Medulla oblongata (tissue), 1 donor: ENCODE results near the gene MKRN1.
"Not testable (repeated sequence)": the region's sequence is repeated elsewhere in the genome, so short reads cannot be mapped to it uniquely, and the experiment has no call there.

Experiments
- DNase-seq: peaks from one replicate; pipeline ENCODE4 v3.0.0-alpha.2; 2015; ENCODE audit errors: extremely low spot score

The MKRN1 gene

DNA sequence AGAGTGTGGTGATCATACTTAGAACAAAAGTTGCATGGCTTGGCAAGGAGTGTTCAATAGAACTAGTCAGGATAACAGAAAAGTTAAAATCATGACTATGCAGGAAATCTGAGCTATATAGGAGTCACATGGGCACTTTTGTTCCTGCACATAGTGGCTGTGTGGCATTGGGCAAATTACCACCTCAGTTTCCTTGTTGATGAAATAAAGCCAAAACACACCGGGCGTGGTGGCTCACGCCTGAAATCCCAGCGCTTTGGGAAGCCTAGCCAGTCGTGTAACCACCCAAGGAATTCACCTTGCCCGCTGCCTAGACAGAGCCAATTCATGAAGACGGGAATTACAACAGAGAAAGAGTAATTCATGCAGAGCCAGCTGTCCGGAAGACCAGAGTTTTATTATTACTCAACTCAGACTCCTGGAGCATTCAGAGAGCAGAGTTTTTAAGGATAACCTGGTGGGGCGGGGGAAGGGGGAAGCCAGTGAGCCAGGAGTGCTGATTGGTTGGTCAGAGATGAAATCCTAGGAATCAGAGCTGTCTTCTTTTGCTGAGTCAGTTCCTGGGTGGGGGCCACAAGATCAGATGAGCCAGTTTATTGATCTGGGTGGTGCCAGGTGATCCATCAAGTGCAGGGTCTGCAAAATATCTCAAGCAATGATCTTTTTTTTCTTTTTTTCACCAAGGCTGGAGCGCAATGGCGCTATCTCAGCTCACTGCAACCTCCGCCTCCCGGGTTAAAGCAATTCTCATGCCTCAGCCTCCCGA lies 6.4 kb upstream of the MKRN1 start:
- no peak for DNase-seq

DNA sequence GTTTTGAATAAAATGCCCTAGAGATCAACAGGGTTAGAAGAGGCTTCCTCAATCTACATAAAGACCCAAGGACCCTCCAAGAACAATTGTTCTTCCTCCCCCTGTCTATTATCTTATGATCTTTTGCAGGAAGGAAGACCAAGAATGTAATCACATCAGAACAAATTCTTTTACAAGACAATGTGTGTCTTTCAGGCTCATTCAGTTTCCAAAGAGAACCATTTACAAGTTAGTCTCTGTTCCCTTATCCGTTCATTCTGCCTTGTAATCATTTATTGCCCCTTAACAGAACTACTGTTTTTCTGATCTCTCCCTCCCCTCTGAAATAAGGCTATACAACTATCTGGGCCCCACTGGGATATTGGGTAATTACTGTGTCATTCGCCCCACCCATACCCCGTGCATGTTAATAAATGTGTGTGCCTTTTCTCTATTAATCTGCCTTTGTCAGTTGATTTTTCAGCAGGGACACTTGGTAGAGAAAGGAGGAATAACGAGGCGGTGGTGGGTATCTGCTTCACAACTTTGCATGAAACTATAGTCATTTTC lies 5.7 kb upstream of the MKRN1 start:
- DNase-seq = no peak

DNA sequence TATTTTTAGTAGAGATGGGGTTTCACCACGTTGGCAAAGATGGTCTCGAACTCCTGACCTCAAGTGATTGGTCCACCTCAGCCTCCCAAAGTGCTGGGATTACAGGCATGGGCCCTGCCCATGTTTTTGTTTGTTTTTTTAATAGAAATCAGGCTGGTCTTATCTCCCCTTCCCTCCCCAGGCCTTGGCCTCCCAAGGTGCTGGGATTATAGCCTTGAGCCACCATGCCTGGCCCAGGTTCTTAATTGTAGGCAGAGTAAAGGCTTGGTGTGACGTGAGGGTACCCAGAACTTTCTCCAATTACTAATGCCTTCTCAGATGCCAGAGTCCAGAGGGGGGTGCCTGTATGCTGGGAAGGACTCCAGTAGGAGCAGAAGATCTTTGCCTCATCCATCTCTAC lies 5.2 kb upstream of the MKRN1 start:
- no peak for DNase-seq

DNA sequence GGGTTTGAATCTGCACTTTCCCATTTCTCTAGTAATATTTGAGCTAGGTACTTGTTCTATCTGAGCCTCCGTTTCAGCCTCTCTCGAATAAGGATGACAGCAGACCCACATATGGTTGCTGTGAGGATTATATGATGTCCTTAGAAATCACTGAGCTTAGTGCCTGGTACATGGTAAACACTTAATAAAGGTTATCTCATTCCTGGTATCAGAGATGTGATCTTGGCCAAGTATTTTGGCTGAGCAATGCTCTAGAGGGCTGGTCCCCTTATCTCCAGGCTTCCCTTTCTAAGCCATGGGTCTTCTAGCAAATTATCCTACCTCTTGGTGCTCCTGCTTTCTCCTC lies 407 bp upstream of the MKRN1 start:
- DNase-seq = no peak

DNA sequence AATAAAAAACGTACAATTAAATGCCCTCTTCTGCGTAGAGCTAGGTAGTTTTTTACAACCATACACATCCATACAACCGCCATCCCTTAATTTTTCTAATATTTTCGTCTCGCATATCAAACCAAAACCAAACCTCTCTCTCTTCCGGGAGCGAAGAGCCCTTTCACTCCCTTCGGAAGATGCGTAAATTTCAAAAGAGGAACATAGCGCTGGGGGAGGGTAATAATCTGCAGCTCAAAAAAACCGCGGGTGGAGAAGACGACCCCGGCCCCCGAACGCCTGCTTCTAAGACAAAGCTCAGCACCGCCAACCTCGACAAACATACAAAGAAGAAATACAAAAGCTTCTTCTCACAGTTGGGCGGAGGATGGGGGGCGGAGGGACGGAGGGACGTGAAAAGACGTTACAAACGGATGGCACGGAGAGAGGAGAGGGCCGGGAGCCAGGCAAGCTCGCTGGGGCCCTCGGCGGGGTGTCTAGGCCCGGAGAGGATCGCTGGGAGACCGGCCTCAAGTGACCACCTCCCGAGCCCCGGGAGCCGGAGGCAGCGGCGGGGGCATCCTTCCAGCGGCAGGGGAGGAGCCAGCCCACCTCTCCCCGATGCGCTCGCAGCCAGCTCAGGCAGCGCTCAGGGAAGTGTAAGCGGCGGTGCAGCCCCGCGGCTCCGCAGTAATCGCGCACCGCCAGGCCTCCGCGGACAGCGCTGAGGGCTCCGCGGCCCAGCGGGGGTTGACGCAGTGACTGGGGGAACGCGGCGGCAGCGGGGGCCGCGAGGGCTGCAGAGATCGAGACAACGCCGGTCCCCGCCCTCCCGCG lies 851 bp downstream of the MKRN1 start:
- DNase-seq = peak; percentile 50

DNA sequence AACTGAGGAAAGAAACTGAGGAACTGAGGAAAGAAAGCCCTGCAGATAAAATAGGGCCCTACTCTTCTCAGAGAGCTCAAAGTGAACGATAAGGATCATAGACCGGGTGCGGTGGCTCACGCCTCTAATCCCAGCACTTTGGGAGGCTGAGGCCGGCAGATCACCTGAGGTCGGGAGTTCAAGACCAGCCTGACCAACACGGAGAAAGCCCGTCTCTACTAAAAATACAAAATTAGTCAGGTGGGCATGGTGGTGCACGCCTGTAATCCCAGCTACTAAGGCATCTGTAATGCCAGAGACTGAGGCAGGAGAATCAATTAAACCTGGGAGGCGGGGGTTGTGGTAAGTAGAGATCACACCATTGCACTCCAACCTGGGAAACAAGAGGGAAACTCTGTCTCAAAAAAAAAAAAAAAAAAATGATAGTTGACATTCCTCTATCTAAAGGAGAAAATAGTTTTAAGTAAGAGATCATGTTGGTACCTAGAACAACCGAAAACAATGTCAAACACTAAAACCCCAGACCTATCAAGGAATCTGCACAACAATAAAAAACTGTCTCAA lies 2.5 kb downstream of the MKRN1 start:
- DNase-seq = no peak

DNA sequence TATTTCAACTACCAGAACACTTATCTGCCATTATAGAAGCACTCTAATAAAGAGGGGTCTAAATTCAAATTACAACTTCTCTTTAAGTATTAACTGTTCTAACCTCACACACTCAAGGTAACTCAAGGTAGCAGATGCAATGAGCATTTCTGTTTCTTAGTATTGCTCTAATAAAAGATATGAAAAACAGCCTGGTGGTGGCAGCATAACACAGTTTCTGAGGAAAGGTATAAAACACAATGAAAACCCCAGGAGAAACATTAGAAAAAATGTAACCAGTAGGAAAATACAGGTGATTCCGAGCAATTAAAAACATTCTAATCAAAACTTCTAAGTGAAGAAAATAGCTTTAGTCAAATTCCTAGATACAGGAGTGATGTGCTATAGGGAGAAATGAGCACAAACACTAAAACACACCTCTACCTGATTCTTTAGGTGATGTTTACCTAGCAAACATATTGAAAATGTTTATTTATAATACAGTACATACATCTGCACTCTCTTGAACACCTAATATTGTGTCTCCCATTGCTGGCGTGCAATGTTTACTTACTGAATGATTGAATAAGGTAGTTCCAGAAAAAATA lies 3.5 kb downstream of the MKRN1 start:
- DNase-seq = peak; percentile 60

DNA sequence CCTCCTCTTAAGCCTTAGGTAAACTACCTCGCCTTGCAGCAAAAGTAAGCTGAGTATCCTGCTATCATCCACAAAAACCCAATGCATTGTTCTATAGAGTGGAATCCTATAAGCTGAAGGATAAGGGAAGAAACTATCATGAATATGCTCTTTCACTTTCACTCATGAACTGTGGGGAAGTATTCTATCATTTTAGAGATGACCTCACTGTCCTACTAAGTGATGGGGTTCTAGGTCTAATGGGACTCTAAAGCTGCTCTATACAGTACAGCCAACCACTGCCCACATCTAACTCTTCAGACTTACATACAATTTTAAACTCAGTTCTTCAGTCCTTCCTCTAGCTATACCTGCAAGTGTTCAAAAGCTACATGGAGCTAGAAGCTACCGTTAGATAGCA lies 16.2 kb downstream of the MKRN1 start:
- no peak for DNase-seq

DNA sequence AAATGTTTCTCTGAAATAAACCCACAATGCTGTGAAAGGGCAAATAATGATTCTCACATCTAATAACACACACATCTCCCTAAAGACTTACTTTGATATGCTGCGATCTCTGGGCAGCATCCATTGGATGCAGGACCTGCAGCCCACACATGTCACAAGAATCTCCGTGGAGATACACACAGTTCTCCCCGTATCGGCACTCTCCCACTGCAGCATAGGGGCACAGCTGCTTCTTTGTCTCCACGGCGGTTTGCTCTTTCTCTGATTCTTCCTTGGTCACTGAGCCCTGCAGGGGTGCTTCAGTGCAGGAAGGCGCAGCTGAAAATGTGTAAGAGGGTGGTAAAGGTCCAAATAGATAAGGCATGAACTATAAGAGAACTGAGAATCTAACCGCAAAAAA lies 20.4 kb downstream of the MKRN1 start:
- no peak for DNase-seq

DNA sequence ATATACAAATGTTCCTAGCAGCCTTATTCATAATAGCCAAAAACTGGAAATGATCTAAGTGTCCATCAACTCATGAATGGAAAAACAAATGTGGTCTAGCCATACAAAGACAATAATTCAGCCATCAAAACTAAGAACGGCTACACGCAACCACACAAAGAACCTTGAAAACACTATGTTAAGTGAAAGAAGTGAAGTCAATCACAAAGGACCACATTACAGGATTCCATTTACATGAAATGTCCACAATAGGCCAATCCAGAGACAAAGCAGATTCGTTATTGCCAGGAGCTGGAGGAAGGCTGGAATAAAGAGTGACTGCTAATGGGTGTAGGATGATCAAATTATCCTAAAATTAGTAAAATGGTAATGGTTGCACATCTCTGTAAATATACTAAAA lies 21.1 kb downstream of the MKRN1 start:
- DNase-seq = no peak

DNA sequence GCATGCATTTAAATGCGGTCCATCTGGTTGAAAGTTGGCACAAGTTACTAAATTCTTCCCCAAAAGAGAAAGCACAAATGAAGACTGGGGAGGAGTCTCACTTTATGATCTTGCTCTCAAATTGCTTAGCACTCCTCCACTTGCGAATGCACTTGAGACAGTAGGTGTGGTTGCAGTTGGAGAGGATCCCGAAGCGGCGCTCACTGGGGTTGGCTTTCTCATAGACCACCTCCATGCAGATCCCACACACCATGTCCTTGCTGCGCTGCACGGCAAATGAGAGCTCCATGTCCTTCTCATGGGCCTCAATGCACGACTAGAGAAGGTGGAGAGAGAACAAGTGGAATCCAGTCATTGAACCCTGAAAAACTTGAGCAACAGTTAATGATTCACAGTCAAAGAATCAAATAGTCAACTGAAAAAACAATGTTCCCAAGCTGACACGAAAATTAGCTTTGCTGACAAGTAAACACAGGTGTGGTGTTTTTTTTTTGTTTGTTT lies 22.7 kb downstream of the MKRN1 start:
- DNase-seq = no peak

DNA sequence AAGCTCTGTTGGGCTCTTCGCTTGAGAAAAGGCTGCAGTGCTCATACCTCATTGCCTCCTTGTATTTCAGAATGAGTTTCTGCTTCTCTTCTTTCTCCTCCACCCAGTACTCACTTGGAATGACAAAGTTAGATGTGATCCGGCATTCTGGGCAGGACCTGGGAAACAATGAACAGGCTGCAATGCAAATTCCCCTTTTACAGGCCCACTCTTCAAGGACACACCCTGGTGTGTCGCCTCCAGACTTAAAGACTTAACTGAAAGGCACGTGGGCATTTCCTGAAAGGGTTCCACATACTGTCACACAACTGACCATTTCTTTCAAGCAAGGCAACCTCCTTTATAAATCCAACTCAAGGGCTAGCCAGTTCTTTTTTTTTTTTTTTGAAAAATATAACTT lies 23.6 kb downstream of the MKRN1 start:
- no peak for DNase-seq

DNA sequence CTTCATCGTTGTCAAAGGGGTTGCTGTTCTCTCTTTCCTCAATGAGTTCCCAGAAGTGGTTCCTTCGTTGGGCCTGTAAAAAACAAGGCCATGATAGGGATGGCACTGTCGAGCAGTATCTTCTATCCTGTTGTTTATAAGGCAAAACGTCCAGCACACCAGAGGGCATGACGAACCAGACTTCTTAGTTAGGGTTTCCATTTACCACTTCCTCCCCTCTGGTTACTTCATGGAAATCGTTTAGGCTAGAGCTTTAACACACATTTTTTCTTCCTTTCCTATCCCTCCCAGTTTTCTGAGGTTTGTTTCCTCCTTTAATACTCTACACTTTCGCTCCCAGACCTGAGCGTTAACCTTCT lies 24.7 kb downstream of the MKRN1 start:
- DNase-seq = no peak

DNA sequence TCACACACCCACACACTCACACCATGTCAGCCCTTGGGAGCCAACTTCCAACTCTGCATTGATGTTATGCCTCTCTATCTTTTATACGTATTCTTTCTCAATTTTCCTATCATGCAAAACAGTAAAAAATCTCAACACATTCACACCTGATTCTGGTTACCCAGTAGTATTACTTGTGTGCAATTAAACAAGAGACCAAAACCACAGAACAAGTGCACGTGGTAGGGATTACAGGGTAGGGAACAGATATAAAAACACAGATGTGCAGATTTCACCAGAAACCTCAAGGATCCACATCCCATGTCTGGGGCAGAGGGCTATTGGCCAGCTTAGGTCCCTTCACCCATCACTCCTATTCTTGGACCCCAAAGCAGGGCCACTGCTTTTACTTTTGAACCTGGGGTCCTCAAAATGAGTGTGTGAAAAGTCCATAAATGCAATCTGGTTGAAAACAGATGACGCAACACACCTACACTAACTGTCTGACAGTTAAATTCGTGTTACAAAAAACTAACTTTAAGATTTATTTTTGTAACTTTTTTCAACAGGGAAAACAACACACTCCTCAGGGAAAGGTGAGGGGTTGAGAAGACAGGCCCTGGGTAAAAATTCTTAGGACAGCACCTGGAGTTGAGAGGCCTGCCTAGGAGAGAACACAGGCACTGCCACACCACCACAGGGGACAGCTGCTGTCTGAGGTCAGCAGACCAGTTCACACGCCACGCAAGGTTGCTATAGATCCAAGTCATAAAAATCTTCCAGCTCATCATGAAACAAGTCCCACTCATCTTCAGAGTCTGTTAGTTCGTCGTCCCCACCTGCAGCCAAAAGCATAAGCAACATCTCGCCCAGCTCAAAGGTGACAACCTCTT lies 25.3 kb downstream of the MKRN1 start:
- DNase-seq = not testable (repeated sequence)

DNA sequence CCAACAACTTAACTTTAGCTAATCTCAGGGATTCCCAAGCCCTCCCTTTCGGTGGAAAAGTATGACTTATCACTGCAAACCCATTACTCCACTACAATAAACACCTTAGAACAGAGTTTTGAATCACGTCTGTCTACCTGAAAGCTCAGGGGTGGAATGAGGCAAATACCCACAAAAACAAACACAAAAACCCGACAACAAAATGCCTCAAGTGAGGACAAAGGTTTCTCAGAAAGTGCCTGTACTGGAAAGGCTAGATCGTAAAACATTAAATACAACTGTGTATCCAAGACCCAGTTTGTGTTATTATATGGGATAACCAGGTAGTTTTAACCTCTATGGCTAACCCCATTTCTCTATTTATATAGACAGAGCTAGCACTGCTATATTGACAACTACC lies 26.0 kb downstream of the MKRN1 start:
- no peak for DNase-seq

DNA sequence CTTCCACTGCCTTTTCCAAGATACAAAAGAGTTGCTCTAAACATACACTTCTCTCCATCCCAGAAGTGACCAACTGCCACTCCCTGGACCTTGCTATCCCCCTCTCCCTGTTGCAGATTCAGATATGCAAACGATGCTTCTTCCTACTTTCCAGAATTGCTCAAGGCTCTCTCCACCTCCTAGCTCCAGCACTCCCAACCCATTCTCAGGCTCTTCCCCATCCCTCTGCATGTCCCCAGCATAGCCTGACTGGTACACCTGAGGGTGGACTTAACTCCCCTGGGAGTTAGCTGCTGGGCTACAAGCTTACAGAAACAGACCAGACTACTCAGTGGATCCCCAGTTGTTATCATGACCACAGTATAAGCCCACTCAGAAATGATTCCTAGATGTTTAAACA lies 27.6 kb downstream of the MKRN1 start:
- no peak for DNase-seq

DNA sequence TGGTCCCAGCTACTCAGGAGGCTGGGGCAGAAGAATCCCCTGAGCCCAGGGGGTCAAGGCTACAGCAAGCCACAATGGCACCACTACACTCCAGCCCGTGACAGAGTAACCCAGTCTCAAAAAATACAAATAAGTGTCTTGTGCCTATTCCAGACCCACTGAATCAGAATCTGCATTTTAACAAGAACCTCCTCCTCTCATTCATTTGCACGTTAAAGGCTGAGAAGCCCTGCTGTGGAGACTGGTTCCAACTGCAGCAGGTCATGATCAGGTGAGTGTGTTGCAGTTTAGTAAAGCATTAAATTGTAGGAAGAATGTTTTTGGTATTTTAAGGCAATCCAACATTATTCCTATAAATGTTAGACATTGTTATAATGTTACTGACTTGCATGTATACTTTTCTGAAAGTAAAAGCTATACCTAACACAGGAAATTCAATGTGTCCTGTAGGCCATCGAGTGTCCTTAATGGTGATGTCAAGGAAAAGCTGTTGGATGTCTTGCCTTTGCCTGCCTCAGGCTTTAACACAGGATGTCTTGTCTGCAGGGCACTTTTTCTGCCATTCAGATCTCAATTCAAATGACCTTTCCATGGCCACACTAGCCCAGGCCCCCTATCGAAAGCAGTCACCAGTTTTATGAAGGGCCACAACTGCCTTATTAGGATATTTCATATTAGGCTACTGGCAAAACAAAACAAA lies 30.4 kb downstream of the MKRN1 start:
- no peak for DNase-seq

DNA sequence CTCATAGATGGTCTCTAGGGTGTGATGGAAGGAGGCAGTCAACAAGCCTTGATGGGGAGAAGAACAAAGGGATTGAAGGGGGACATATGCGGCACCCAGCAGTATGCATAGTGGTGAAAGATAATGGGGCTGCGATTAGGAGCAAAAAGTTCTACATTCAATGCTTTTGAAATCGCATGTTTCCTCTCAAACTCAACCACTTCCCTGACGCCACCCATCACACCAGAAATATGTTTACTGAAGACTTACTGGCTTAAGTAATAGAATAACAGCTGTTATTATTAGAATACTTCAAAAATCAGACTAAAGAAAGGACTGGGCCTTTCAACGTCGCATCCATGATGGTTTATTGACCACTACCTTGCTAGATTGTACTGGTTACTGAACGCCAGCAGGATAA lies 31.5 kb downstream of the MKRN1 start:
- DNase-seq = no peak

DNA sequence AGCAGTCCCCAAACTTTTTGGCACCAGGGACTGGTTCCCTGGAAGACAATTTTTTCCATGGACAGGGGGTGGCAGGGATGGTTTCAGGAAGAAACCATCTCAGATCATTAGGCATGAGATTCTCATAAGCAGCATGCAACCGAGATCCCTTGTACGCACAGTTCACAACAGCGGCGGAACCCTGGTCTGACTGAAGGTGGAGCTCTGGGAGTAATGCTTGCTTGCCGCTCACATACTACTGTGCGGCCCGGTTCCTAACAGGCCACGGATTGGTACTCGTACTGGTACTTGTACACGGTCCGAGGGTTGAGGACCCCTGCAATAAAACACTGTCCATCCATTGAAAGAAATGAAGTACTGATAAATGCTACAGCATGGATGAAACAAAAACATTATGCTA lies 32.8 kb downstream of the MKRN1 start:
- DNase-seq = no peak

DNA sequence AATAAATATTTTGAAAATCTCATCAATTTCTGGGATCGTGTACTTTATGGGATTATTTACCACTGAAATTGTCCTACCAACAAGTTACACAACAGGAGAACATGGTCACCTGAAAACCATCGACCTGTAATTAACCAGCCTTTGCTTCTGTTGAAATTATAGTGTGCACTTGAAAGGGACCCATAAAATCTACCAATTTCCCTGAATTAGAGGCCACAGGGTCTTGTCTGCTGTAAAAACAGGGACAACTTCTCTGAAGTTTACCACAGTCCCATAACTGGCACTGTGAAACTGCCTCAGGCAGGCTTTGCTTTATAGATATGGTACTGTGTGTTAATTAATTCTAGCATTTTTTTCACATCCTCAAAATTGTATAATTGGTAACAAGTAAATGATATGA lies 37.8 kb downstream of the MKRN1 start:
- no peak for DNase-seq

DNA sequence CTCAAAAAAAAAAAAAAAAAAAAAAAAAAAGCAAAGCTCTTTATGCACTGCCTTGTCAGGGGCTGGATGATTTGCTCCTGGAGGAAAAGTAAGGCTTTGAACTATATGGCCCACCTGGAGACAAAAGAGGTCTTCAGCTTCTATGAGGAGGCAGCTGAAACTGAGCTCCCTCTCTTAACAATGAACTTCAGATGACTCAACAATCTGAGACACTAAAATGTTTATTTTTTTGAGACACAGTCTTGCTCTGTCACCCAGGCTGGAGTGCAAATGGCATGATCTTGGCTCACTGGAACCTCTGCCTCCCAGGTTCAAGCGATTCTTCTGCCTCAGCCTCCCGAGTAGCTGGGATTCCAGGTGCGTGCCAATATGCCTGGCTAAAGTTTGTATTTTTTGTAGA lies 38.7 kb downstream of the MKRN1 start:
- no peak for DNase-seq
